H9 (cell line): ENCODE results near the gene PCF11. TPM values are rescaled to one million over a fixed set of nuclear protein-coding genes. Genes with fewer than 3 reads are reported as not detected.

Experiments
- DNase-seq: peaks from one replicate; pipeline ENCODE4 v3.0.0-alpha.2; 2017
- H2AFZ ChIP-seq: one replicate; pipeline ENCODE4 v1.6.1; 2013; ENCODE audit warnings: mild to moderate bottlenecking, low read length, control low read depth, moderate library complexity
- H2AK5ac ChIP-seq: 2 replicates; pipeline ENCODE4 v1.6.1; 2013; ENCODE audit warnings: low read length, control low read depth, mixed read lengths; ENCODE audit not compliant: insufficient read length
- H2BK120ac ChIP-seq: one replicate; pipeline ENCODE4 v1.6.1; 2013; ENCODE audit warnings: low read depth, mild to moderate bottlenecking, low read length, control low read depth, inconsistent platforms; ENCODE audit not compliant: poor library complexity, severe bottlenecking
- H2BK12ac ChIP-seq: 2 replicates; pipeline ENCODE4 v1.6.1; 2013; ENCODE audit warnings: low read length, control low read depth, mixed read lengths, low read depth; ENCODE audit not compliant: insufficient read length
- H2BK15ac ChIP-seq: 2 replicates; pipeline ENCODE4 v1.6.1; 2013; ENCODE audit warnings: low read depth, low read length, control low read depth
- H2BK20ac ChIP-seq: one replicate; pipeline ENCODE4 v1.6.1; 2013; ENCODE audit warnings: low read depth, mild to moderate bottlenecking, low read length, control low read depth, inconsistent platforms; ENCODE audit not compliant: poor library complexity, severe bottlenecking
- H2BK5ac ChIP-seq: 2 replicates; pipeline ENCODE4 v1.6.1; 2013; ENCODE audit warnings: low read length, control low read depth, mixed read lengths; ENCODE audit not compliant: insufficient read length
- H3K14ac ChIP-seq: 2 replicates; pipeline ENCODE4 v1.6.1; 2013; ENCODE audit warnings: low read length, control low read depth; ENCODE audit not compliant: insufficient read depth
- H3K18ac ChIP-seq: 2 replicates; pipeline ENCODE4 v1.6.1; 2013; ENCODE audit warnings: low read depth, mild to moderate bottlenecking, mixed read lengths, low read length, control low read depth; ENCODE audit not compliant: insufficient read length
- H3K23ac ChIP-seq: 2 replicates; pipeline ENCODE4 v1.6.1; 2013; ENCODE audit warnings: low read length, control low read depth, mixed read lengths, low read depth; ENCODE audit not compliant: insufficient read length
- H3K23me2 ChIP-seq: 2 replicates; pipeline ENCODE4 v1.6.1; 2013; ENCODE audit warnings: low read depth, mild to moderate bottlenecking, mixed read lengths, low read length, control low read depth; ENCODE audit not compliant: insufficient read length, poor library complexity, severe bottlenecking
- H3K27ac ChIP-seq: 2 replicates; pipeline ENCODE4 v1.5.1; 2013; ENCODE audit warnings: low read length, control low read depth, mixed read lengths, low read depth; ENCODE audit not compliant: insufficient read length
- H3K27me3 ChIP-seq: 2 replicates; pipeline ENCODE4 v1.6.1; 2013; ENCODE audit warnings: low read length, control low read depth, inconsistent platforms; ENCODE audit not compliant: insufficient read depth
- H3K4ac ChIP-seq: 2 replicates; pipeline ENCODE4 v1.6.1; 2013; ENCODE audit warnings: low read depth, mild to moderate bottlenecking, control low read depth, inconsistent platforms, low read length, moderate library complexity
- H3K4me1 ChIP-seq: 2 replicates; pipeline ENCODE4 v1.6.1; 2013; ENCODE audit warnings: low read length, control low read depth, inconsistent platforms; ENCODE audit not compliant: insufficient read depth
- H3K4me2 ChIP-seq: 2 replicates; pipeline ENCODE4 v1.6.1; 2013; ENCODE audit warnings: low read length, control low read depth, mixed read lengths; ENCODE audit not compliant: insufficient read length, insufficient read depth
- H3K56ac ChIP-seq: 2 replicates; pipeline ENCODE4 v1.6.1; 2013; ENCODE audit warnings: low read depth, mild to moderate bottlenecking, mixed read lengths, low read length, control low read depth; ENCODE audit not compliant: insufficient read length
- H3K79me1 ChIP-seq: 2 replicates; pipeline ENCODE4 v1.6.1; 2013; ENCODE audit warnings: low read depth, mild to moderate bottlenecking, moderate library complexity, low read length, control low read depth, inconsistent platforms; ENCODE audit not compliant: insufficient read depth, poor library complexity, severe bottlenecking
- H3K79me2 ChIP-seq: 2 replicates; pipeline ENCODE4 v1.6.1; 2013; ENCODE audit warnings: low read length, control low read depth, inconsistent platforms; ENCODE audit not compliant: insufficient read depth
- H3K9ac ChIP-seq: 2 replicates; pipeline ENCODE4 v1.6.1; 2013; ENCODE audit warnings: low read length, control low read depth, mixed read lengths; ENCODE audit not compliant: insufficient read length; ENCODE audit errors: extremely low read depth
- H3K9me3 ChIP-seq: one replicate; pipeline ENCODE4 v1.6.1; 2013; ENCODE audit warnings: low read depth, low read length, inconsistent platforms; ENCODE audit not compliant: control insufficient read depth
- H3T11ph ChIP-seq: one replicate; pipeline ENCODE4 v1.6.1; 2013; ENCODE audit warnings: mild to moderate bottlenecking, low read length, control low read depth, inconsistent platforms
- H4K20me1 ChIP-seq: one replicate; pipeline ENCODE4 v1.6.1; 2013; ENCODE audit not compliant: control insufficient read depth, insufficient read length, insufficient read depth
- H4K5ac ChIP-seq: 2 replicates; pipeline ENCODE4 v1.6.1; 2013; ENCODE audit warnings: low read depth, mild to moderate bottlenecking, mixed read lengths, low read length, control low read depth; ENCODE audit not compliant: insufficient read length
- H4K8ac ChIP-seq: replicated peaks from 2 replicates; pipeline ENCODE4 v1.6.1; 2013; ENCODE audit warnings: low read length, control low read depth, mixed read lengths, low read depth; ENCODE audit not compliant: insufficient read length
- H4K91ac ChIP-seq: 2 replicates; pipeline ENCODE4 v1.6.1; 2013; ENCODE audit warnings: low read depth, mild to moderate bottlenecking, moderate library complexity, mixed read lengths, low read length, control low read depth; ENCODE audit not compliant: insufficient read length
- H3K27ac Mint-ChIP-seq, 3 experiments: 2 replicates in 2 of 3; 3 replicates in 1 of 3; pipeline ENCODE4 v1.8.0; 2020 to 2021; ENCODE audit warnings: mixed read lengths in 3 of 3, mild to moderate bottlenecking in 1 of 3, moderate library complexity in 1 of 3
- H3K27me3 Mint-ChIP-seq: 2 replicates; pipeline ENCODE4 v1.8.0; 2021; ENCODE audit warnings: low read depth, mild to moderate bottlenecking, moderate library complexity, mixed read lengths
- H3K36me3 Mint-ChIP-seq, 3 experiments: 2 replicates in 2 of 3; 3 replicates in 1 of 3; pipeline ENCODE4 v1.8.0; 2020 to 2021; ENCODE audit warnings: low read depth in 3 of 3, mixed read lengths in 3 of 3; ENCODE audit not compliant: insufficient read depth in 1 of 3
- H3K4me1 Mint-ChIP-seq, 2 experiments: 2 replicates each; pipeline ENCODE4 v1.8.0; 2020; ENCODE audit warnings: mixed read lengths in 2 of 2
- H3K4me3 Mint-ChIP-seq, 2 experiments: 2 replicates in 1 of 2; 3 replicates in 1 of 2; pipeline ENCODE4 v1.8.0; 2020 to 2021; ENCODE audit warnings: mild to moderate bottlenecking in 2 of 2, mixed read lengths in 2 of 2, moderate library complexity in 1 of 2
- H3K9me3 Mint-ChIP-seq, 2 experiments: 2 replicates in 1 of 2; 3 replicates in 1 of 2; pipeline ENCODE4 v1.8.0; 2020; ENCODE audit warnings: mild to moderate bottlenecking in 2 of 2, mixed read lengths in 2 of 2, moderate library complexity in 1 of 2
- WGBS: extraction: QIAGEN DNeasy Blood & Tissue Kit; methylation state at CpG from one replicate; pipeline ENCODE4 v1.1.7; 2013; ENCODE audit warnings: missing lambda C conversion rate, low lambda C conversion rate, mixed read lengths; ENCODE audit not compliant: insufficient read length; ENCODE audit errors: extremely low coverage; 5-methylcytosine and 5-hydroxymethylcytosine counted together
- total RNA-seq: library from RNA; stranded (reverse); gene quantifications from 2 replicates; pipeline ENCODE4 v1.2.1, GENCODE V29; 2021
- TF ChIP-seq, protein P1 (sequence below): fragments of 200-600 bp; sonication (generic); conservative IDR thresholded peaks from 3 replicates; pipeline ENCODE4 v1.8.0; 2021; ENCODE audit warnings: antibody characterized with exemption, mild to moderate bottlenecking

PCF11 gene
- total RNA-seq, 1 experiment from 2014 or later, result 50.9 TPM

DNA sequence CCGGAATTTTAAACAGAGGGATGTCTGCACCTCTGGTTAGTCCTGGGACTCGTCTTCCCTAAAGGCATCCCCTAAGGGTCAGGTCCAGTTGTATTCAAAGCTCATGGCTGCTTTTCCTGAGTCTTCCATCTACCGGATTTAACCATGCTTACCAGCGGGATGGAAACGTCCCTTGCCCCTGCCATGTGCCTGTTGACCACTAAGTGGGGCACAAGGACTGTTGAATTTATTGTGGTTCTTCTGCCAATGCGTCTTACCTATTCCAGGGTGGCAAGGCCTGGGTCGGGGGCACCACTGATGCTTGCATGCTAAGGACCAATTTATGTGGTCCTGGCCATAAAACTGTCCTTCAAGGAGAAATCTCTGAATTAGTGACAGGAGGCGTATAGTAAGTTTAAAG, 62.2 kb downstream of the PCF11 start:
- WGBS, result no CpG with 5 or more reads among the region's 8 CpGs
- H3K4ac ChIP-seq, result no peak overlapping the region

More for the DNA sequence above, 62.2 kb downstream of the PCF11 start:
- no peak overlapping the region for H2BK15ac ChIP-seq
- no peak overlapping the region for H2BK20ac ChIP-seq
- no peak overlapping the region for H2AK5ac ChIP-seq
- Mint-ChIP-seq H3K36me3 (peaks cover 0 to 2% (median 0%) of the 10 kb centered on the region in 3 experiments; a peak in 2 of 7 replicates), H3K4me3 (no peak overlapping the region; a peak in 1 of 5 replicates), H3K27ac (no peak overlapping the region), H3K9me3 (no peaks in the 10 kb centered on the region), H3K27me3 (no peaks in the 10 kb centered on the region; the same call in 1 of the 2 replicates), H3K4me1 (no peaks in the 10 kb centered on the region)
- H3K4me1 ChIP-seq, result no peaks in the 10 kb centered on the region
- H3K27ac ChIP-seq, result no peak overlapping the region
- H3K9me3 ChIP-seq, result no peaks in the 10 kb centered on the region
- H2BK12ac ChIP-seq, result no peak overlapping the region
- TF ChIP-seq, protein P1, sequence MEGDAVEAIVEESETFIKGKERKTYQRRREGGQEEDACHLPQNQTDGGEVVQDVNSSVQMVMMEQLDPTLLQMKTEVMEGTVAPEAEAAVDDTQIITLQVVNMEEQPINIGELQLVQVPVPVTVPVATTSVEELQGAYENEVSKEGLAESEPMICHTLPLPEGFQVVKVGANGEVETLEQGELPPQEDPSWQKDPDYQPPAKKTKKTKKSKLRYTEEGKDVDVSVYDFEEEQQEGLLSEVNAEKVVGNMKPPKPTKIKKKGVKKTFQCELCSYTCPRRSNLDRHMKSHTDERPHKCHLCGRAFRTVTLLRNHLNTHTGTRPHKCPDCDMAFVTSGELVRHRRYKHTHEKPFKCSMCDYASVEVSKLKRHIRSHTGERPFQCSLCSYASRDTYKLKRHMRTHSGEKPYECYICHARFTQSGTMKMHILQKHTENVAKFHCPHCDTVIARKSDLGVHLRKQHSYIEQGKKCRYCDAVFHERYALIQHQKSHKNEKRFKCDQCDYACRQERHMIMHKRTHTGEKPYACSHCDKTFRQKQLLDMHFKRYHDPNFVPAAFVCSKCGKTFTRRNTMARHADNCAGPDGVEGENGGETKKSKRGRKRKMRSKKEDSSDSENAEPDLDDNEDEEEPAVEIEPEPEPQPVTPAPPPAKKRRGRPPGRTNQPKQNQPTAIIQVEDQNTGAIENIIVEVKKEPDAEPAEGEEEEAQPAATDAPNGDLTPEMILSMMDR, result peak; percentile 65
- DNase-seq, result peak; percentile 53
- no peaks in the 10 kb centered on the region for H3K79me2 ChIP-seq
- H3K18ac ChIP-seq, result no peak overlapping the region
- H3T11ph ChIP-seq, result no peak overlapping the region
- no peak overlapping the region for H3K14ac ChIP-seq
- H3K27me3 ChIP-seq, result 0 out of 2 replicates have a peak, but pooled peaks cover 2% of the 10 kb centered on the region
- H4K91ac ChIP-seq, result no peak overlapping the region
- no peaks in the 10 kb centered on the region for H4K20me1 ChIP-seq
- H3K23me2 ChIP-seq, result no peaks in the 10 kb centered on the region
- H4K8ac ChIP-seq, result no peak overlapping the region
- H3K79me1 ChIP-seq, result no peaks in the 10 kb centered on the region
- H2BK5ac ChIP-seq, result no peak overlapping the region
- H2BK120ac ChIP-seq, result no peak overlapping the region
- H3K9ac ChIP-seq, result no peak overlapping the region
- no peak overlapping the region for H3K4me2 ChIP-seq
- no peak overlapping the region for H3K56ac ChIP-seq
- no peak overlapping the region for H4K5ac ChIP-seq
- H3K23ac ChIP-seq, result no peak overlapping the region
- no peak overlapping the region for H2AFZ ChIP-seq
